HG03139 (cell line): ENCODE data around the gene IL6ST.
"Not testable (repeated sequence)": the region's sequence is repeated elsewhere in the genome, so short reads cannot be mapped to it uniquely, and the experiment has no call there.

Experiments
- ATAC-seq: cut with Tn5 transposase; IDR thresholded peaks from one replicate; pipeline ENCODE4 v1.9.1; 2021; ENCODE audit not compliant: unreplicated experiment

IL6ST gene

GRCh38 chr5:55969956-55970355 lies 24.8 kb downstream of the IL6ST start:
- no peak for ATAC-seq

GRCh38 chr5:55966284-55966683 lies 28.5 kb downstream of the IL6ST start:
- ATAC-seq: no peak

DNA sequence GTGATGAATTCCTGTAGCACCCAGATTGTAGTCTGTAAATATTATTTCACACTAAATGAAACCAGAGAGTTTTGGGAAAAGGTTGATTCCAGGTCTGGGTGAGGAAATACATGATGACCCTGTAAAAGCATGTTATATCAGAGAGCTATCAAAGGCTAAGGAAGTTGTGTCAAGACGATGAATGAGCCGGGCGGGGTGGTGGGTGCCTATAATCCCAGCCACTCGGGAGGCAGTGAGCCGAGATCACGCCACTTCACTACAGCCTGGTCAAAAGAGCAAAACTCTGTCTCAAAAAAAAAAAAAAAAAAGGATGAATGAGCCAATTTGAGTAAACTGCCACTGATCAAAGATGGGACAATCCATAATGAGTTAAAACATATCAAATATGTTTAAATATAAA lies 29.2 kb downstream of the IL6ST start:
- ATAC-seq: no peak

DNA sequence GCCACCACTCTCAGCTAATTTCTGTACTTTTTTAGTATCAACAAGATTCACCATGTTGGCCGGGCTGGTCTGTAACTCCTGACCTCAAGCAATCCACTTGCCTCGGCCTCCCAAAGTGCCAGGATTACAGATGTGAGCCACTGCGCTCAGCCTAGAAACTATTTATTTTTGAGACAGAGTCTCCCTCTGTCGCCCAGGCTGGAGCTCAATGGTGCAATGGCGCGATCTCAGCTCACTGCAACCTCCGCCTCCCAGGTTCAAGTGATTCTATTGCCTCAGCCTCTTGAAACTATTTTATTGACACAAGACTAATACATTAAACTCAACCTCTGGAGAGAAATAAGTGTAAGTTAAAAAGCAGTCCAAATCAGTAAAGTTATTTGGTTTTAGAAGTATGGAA lies 34.0 kb downstream of the IL6ST start:
- no peak for ATAC-seq

DNA sequence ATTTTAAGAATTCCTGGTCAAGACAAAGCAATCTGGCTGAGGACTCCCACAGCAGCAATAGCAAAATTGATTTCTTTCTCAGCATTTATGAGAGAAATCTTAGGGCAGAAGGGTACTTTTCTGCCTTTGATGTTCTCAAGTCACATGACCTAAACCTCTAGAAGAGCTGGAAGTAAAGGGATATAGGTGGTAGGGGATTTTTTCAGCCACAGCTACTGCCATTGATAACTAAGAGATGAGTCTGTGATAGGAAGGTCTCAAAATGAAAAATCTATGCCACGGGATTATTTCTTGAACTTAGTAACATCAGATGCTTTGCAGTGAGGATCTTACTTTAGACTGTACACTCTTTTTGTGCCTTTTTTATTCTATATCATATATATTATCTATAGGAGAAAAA lies 35.6 kb downstream of the IL6ST start:
- no peak for ATAC-seq

DNA sequence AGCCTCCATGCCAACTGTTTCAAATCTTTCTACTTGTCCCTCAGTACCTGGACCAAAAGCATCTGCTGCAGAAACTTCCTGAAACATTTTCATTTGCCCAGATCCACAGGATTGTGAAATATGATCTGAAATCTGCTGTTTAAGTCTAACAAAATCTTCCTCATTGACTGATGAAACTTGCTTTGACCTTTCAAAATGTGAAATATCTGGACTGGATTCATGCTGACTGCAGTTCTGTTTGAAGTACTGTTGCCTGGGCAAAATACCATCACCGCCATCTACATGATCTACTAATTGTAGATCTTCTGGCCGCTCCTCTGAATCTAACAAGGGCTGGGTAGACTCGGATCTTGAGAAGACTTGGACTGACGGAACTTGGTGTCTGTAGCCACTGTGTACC lies 53.6 kb downstream of the IL6ST start:
- ATAC-seq: not testable (repeated sequence)

- ATAC-seq: not testable (repeated sequence)
Observed at GRCh38 chr5:55937598-55937997, 57.2 kb downstream of the IL6ST start.

DNA sequence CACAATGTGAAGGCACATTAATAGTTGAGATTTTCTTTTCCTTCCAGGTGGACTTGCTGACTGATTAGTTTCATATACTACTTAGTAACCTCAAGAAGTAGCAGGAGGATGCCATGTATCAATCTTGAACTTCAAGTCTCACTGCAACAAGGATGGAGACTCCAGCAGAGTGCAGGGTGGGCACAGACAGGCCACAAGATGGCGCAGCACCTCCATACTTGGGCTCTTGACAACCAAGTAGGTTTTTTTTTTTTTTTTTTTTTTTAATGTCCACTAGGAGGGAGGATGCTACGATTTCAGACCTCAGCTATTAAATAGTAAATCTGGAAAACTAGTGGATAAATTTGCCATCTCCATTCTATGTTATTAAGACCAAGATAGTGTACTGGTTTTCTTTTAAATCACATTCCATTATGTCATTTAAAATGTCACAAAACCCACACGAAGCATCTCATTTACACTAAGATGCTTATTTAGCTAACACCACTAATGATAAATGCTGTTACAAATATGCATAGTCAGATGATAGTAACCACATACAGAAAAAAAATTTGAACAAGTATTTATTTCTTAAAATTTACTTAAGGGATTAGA lies 58.6 kb downstream of the IL6ST start:
- no peak for ATAC-seq

- no peak for ATAC-seq
Observed at GRCh38 chr5:55935371-55935770, 59.4 kb downstream of the IL6ST start.

DNA sequence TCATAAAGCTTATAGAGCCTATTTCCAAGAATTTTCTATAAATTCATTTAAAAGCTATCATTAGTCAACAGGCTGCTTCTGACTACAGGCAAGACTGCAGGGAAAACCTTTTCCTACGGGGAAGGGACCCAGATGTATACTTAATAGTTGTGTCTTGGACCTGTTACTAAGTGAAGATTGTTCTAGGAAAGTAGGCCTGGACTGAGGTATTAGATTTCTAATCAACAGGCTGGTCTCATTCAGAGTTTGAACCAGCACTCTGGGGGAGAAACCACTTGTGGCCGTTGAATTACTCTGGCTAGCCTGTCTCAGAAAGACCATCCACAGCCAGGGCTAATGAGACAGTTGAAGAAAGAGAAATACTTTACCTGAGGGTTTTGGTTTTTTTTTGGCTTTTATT lies 60.0 kb downstream of the IL6ST start:
- ATAC-seq: no peak

GRCh38 chr5:55934115-55934613 lies 60.6 kb downstream of the IL6ST start:
- no peak for ATAC-seq

DNA sequence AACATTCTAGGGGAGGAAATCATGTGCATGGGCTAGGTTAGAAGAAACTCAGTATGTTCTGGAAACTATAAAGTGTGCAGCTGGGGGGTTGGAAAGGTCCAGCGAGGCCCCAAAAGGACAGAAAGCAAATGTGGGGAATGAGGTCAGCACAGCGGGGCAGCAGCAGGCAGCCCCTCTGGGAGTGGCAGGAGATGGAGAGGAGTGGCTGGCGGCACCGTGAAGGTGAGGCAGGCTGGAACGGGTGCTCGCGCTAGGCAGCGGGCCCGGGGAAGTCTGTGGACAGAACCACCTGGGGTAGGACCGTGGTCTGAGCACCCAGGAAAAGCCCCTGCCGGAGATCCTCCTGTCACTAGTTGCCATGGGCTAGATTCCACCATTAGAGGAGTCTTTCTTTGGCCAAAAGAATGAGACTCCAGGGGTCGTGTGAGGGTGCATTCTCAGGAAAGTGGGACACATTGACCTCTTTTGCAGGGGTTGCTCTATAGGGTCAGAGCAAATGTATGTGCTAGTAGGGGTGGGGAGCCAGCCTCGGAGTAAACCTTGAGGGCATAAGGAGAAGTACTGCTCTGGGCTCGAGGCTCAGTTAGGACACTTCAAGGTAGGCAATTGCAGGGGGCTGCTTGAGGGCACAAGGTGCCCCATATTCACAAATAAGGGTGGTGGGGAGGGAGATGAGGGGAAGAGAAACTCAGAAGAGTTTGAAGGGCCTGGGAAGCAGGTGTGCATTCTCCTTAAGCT lies 61.2 kb downstream of the IL6ST start:
- ATAC-seq: no peak

DNA sequence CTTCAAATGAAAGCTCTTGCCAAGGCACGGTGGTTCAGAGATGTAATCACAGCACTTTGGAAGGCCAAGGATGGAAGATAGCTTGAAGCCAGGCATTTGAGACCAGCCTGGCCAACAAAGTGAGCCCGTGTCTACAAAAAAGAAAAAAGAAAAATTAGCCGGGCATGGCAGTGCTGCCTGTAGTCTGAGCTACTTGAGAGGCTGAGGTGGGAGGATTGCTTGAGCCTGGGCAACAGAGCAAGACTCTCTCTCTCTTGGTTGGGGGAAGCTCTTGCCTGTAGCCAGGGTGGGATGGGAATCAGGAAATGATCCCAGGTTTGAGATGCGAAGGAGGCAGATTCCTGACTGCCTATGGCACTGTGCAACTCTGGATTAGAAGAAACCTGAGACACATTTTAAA lies 62.1 kb downstream of the IL6ST start:
- ATAC-seq: no peak

GRCh38 chr5:55929020-55929799 lies 65.6 kb downstream of the IL6ST start:
- no peak for ATAC-seq

DNA sequence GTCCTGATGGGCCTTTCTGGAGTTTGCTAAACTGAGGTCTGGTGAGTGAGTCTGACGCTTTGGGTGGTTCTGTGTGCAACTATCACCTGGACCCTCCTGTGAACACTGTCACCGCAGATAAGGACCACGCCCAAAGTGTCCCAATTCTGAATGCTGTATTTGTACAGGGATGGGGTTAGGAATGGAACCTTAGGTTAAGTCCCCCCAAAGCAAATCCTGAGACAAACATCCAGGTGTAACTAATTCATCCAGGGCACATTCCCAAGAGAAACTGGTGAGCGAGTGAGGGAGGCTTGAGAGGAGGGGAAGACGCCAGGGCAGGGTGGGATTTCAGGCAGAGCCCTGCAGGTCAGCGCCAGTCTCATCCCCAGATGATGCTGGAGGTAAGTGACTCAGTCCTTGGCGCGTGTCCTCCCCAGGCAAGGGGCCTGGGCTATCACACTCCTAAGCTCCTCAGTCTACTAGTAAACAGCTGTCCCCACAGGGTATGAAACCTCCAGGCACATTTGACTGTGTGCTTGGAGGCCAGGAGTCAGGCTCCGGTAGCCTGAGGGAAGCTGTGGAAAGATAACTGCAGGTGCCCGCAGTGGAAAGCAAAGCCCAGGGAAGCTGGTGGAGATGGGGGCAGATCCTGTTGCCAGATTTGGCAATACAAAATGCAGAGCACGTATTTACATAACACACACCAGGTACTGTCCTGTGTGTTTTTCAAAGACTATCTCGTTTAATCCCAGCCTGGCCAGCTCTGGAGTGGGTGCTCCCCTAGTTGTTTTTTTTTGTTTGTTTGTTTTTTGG lies 66.7 kb downstream of the IL6ST start:
- no peak for ATAC-seq

DNA sequence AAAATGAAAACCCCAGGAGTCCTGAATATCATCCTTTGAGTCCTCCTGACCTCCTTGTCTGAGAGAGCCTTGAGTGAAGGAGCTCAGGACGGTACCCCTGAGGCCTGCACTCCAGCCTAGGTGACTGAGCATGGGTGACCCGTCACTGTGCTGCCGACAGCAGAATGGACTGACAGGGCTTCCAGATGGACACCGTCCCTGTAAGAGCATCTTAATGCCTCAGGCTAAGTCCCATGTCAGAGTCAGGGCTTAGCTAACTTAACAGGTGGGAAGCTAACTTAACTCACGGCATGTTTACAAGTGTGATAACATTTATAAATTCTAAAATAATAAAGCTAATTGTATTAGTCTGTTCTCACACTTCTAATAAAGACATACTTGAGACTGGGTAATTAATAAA lies 68.3 kb downstream of the IL6ST start:
- no peak for ATAC-seq

- ATAC-seq: no peak
Observed at GRCh38 chr5:55925712-55926111, 69.1 kb downstream of the IL6ST start.

- no peak for ATAC-seq
Observed at GRCh38 chr5:55925181-55925580, 69.6 kb downstream of the IL6ST start.

DNA sequence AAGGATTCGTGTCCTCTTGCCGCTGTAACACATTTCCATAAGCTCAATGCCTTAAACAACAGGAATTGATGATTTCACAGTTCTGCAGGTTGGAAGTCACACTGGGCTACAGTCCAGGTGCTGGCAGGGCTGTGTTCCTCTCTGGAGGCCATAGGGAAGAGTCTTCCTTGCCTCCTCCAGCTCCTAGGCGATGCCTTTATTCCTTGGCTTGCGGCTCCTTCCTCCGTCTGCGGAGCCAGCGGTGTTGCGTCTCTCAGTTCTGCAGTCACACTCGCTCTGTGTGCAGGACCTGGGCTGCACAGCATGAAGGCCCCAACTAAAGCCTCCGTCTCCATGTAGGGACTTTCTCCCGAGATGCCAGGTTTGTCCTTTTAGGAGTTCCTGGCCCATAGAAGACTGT lies 70.0 kb downstream of the IL6ST start:
- no peak for ATAC-seq

- no peak for ATAC-seq
Observed at GRCh38 chr5:55923865-55924500, 70.8 kb downstream of the IL6ST start.
